HG03558 (cell line): ENCODE results near the gene LENG1.
A peak's percentile ranks its signal among the peaks of the same experiment; 100 is the strongest.
"Not testable (repeated sequence)": the region's sequence is repeated elsewhere in the genome, so short reads cannot be mapped to it uniquely, and the experiment has no call there.

Source experiments
- ATAC-seq: cut with Tn5 transposase; IDR thresholded peaks from one replicate; pipeline ENCODE4 v1.9.1; 2021; ENCODE audit warnings: moderate number of reproducible peaks; ENCODE audit not compliant: unreplicated experiment; ENCODE audit errors: extremely low read depth

LENG1 gene

GRCh38 chr19:54159352-54160181 lies at the start of gene LENG1:
Gene LENG1 (minus strand): TSS chr19:54159721. CDS start chr19:54159695, 26 bp downstream.
- peak; percentile 82 for ATAC-seq

DNA sequence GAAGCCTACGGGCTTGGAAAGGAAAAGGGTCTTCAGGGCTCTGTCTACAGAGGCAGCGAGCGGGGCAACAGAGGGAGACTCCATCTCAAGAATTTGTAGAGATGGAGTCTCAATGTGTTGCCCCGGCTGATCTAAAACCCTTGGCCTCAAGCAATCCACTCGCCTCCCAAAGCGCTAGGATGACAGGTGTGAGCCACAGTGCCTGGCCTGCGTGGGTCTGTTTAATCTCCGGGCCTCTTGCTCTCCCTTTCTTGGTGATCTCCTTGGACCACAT lies 49.2 kb upstream of the LENG1 start:
- ATAC-seq = no peak

DNA sequence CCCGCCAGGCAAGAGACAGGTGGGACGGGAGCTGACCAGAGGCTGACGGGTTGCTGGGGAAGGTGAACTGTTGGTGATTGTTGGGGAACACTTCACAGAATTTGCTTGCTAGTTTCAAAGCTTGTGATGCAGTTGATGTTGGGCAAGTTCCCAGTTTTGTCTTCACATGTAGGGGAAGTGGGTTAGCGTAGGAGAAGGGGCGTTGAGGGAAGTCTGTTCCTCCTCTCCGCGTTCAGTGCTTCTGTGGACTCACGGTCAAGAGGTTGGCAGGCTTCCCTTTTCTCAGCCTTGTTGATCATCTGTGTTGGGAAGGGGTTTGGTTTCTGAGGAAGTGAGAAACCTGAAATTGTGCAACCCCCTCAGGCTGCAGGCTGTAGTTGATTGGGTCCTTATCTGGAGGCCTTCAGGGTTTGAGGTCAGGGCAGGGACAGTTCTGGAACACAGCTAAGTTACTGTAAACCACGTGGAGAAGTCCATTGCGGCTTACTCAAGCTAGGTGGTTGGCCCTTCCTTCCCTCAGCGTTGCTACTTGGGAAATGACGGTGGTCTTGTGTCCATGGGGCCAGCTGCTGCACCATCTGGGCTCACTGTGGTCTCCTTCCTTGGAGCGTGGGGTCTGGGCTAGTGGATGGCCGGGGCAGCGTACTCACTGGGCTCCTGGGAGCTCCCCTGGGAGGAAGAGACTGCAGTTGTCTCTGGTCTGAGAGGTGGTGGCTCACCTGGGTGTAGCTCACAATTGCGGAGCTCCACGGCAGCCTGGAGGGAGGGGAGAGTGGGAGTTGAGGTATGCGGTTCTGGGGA lies 48.7 kb upstream of the LENG1 start:
- no peak for ATAC-seq

GRCh38 chr19:54207676-54207982 lies 48.1 kb upstream of the LENG1 start:
- no peak for ATAC-seq

DNA sequence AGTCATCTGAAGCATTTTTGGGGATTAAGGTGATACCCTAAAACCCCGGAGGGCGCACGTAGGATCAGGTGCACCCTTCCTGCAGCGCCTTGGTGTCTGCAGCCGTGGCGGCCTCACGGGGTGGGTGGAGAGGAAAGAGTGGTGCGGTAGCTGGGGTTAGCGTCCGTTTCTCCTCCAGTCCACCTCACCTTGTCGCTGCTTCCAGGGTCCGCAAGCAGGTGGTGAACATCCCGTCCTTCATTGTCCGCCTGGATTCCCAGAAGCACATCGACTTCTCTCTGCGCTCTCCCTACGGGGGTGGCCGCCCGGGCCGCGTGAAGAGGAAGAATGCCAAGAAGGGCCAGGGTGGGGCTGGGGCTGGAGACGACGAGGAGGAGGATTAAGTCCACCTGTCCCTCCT lies 47.7 kb upstream of the LENG1 start:
- ATAC-seq = not testable (repeated sequence)

DNA sequence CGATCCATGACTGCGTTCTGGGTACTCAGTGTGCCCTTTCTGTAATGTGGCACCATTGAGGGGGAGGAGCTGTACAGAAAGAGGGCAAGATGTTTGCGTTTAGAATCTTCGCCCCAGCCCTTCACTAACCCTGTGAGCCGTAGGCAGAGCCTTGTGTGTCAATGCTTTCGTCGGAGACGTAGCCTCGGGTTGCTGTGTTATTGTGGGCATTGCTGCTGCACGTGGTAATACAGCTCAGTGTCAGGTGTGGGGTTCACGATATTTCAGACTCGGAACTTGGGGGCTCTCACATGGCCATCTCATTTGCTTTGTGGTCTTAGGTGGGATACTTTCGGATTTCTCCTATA lies 47.3 kb upstream of the LENG1 start:
- ATAC-seq = no peak

GRCh38 chr19:54206030-54206830 lies 46.7 kb upstream of the LENG1 start:
- ATAC-seq = no peak

GRCh38 chr19:54204767-54205468 lies 45.4 kb upstream of the LENG1 start:
- ATAC-seq = no peak

DNA sequence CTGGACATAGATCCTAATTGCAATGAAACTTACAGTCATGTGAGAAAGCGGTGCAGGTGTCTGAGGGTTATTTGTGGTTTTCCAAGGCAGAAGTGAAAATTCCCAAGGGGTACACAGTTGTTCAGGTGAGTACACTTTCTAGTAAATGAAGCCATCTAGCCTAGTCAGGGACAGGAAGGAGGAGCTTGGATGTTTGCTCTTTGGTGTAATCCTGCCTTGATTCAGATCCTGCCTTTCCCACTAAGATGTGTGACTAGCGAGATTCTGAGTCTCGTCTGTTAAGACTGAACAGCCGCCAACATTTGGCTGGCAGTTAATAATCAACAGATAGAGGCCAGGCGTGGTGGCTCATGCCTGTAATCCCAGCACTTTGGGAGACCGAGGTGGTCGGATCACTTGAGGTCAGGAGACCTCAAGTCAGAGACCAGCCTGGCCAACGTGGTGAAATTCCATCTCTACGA lies 43.7 kb upstream of the LENG1 start:
- ATAC-seq = no peak

DNA sequence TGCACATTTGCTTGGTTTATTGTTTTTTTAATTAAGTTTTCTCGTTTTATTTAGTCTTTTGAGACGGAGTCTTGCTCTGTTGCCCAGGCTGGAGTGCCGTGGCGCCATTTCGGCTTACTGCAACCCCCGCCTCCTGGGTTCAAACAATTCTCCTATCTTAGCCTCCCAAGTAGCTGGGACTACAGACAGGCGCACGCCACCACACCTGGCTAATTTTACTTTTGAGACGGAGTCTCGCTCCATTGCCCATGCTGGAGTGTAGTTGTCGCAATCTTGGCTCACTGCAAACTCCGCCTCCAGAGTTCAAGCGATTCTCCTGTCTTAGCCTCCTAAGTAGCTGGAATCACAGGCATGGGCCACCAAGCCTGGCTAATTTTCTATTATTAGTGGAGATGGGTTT lies 42.5 kb upstream of the LENG1 start:
- ATAC-seq = no peak

GRCh38 chr19:54201172-54201701 lies 41.7 kb upstream of the LENG1 start:
- no peak for ATAC-seq

GRCh38 chr19:54199401-54199800 lies 39.9 kb upstream of the LENG1 start:
- ATAC-seq = no peak

DNA sequence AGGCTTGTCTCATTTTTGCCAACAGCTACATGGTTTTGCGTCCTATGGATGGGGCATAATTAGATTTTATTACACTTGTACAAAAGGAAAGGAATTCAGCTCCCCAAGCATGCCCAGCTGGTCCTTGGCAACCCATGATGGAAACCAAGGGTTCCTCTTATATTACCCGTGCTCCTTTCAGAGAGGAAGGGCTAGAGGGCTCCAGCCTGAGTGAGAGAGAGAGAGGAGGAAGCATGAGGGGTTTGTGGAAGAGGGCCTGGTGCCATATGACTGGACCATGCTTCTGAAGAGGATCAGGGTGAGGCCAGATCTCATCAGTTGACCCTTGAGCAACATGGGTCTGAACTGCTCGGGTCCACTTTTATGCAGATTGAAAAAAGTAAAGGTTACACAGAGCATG lies 37.6 kb upstream of the LENG1 start:
- ATAC-seq = no peak

- ATAC-seq = no peak
Observed at GRCh38 chr19:54196536-54196935, 37.0 kb upstream of the LENG1 start.

DNA sequence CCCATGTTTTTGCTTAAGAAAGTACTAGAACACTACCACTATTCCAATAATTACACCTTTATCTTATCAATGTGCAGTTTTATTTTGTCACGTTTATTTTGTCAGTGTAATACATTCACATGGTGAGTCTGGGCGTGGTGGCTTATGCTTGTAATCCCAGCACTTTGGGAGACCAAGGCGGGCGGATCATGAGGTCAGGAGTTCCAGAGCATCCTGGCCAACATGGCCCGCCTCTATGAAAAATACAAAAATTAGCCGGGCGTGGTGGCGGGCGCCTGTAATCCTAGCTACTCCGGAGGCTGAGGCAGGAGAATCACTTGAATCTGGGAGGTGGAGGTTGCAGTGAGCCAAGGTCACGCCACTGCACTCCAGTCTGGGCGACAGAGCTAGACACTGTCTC lies 34.9 kb upstream of the LENG1 start:
- ATAC-seq = not testable (repeated sequence)

DNA sequence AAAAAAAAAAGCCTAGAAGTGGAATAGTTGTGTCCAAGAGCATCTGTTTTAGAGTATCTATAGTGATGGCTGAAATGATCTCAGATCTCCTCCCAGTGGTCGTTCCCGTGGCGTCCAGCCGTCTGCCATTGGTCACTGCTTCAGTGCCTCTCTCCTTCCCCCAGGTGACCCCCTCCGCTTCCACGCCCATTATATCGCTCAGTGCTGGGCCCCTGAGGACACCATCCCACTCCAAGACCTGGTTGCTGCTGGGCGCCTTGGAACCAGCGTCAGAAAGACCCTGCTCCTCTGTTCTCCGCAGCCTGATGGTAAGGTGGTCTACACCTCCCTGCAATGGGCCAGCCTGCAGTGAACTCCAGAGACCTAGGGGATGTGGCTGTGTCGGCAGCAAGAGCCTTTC lies 33.5 kb upstream of the LENG1 start:
- ATAC-seq = no peak

- no peak for ATAC-seq
Observed at GRCh38 chr19:54191811-54192453, 32.4 kb upstream of the LENG1 start.

DNA sequence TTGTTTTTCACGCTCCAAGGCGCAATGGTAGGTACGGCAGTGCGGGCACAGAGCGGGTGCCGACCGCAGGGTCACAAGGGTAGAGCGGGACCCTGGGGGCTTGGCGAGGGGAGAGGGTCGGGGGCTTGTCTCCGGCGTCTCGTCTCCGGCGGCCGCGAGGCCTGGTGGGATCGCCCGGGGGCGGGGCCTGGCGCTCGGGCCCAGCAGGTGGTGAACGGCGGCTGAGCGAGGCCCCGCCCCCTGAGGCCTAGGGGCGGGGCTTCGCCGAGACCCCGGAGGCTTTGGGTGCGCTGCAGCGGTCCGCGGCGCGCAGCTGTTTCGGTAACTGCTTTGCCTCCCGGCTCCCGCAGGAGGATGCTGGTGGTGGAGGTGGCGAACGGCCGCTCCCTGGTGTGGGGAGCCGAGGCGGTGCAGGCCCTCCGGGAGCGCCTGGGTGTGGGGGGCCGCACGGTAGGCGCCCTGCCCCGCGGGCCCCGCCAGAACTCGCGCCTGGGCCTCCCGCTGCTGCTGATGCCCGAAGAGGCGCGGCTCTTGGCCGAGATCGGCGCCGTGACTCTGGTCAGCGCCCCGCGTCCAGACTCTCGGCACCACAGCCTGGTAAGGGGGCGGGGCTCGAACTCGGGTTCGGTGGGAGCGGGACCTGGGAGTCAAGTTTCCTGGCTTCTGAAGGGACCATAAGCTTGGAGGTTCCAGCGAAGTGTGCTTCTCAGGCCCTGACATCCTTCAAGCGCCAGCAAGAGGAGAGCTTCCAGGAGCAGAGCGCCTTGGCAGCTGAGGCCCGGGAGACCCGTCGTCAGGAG lies 31.7 kb upstream of the LENG1 start, which contains the start of gene TSEN34:
Gene TSEN34, plus strand, starts transcription at position 298 of the 800 bp plus-strand sequence. Its CDS starts 57 bp downstream, at position 355.
- peak; percentile 11 for ATAC-seq

DNA sequence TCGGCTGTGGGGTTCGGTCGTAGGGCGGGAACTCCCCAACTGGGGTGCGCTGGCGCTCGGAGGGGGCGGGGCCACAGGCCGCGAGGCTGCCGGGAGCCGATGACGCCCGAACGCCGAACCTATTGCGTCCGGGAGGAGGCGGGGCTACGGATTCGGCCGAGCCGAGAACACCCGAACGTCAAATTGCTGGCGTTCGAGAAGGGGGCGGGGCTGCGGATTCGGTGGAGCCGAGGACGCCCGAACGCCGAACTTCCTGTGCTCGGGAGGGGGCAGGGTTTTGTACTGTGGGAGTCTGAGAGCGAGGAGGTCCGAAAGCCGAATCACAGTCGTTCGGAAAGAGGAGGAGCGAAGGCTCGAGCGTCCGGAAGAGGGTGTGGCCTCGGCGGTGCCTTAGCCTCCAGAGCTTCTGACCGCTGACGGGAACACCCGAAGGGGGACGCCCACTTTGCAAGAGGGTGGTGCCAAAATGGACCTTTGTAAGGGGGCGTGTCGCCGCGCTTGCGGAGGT lies 31.0 kb upstream of the LENG1 start:
- peak; percentile 26 for ATAC-seq
